ENCODE results near the gene PHTF2.

DNA sequence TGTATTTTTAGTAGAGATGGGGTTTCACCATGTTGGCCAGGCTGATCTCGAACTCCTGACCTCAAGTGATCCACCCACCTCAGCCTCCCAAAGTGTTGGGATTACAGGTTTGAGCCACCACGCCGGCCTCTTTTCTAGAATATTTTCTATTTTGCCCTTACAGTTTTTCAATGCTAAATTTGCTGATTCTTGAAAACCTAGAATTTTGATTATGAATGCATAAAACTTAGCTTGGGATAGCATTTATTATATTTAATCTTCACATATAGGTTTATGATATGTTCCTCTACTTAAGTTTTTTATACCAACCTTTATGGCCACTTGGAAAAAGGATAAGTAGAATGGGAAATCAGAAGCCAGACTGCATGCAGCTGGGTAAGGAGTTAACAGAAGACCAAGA lies 2.5 kb upstream of the PHTF2 start:
- TF ChIP-seq, protein P1, sequence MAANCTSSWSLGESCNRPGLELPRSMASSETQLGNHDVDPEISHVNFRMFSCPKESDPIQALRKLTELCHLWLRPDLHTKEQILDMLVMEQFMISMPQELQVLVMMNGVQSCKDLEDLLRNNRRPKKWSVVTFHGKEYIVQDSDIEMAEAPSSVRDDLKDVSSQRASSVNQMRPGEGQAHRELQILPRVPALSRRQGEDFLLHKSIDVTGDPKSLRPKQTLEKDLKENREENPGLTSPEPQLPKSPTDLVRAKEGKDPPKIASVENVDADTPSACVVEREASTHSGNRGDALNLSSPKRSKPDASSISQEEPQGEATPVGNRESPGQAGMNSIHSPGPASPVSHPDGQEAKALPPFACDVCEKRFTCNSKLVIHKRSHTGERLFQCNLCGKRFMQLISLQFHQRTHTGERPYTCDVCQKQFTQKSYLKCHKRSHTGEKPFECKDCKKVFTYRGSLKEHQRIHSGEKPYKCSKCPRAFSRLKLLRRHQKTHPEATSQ (tag by site-specific recombination; IDR thresholded peaks at IDR 0.05): no peak
- TF ChIP-seq, protein P2, sequence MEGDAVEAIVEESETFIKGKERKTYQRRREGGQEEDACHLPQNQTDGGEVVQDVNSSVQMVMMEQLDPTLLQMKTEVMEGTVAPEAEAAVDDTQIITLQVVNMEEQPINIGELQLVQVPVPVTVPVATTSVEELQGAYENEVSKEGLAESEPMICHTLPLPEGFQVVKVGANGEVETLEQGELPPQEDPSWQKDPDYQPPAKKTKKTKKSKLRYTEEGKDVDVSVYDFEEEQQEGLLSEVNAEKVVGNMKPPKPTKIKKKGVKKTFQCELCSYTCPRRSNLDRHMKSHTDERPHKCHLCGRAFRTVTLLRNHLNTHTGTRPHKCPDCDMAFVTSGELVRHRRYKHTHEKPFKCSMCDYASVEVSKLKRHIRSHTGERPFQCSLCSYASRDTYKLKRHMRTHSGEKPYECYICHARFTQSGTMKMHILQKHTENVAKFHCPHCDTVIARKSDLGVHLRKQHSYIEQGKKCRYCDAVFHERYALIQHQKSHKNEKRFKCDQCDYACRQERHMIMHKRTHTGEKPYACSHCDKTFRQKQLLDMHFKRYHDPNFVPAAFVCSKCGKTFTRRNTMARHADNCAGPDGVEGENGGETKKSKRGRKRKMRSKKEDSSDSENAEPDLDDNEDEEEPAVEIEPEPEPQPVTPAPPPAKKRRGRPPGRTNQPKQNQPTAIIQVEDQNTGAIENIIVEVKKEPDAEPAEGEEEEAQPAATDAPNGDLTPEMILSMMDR (tag by site-specific recombination; IDR thresholded peaks at IDR 0.05): no peak
- TF ChIP-seq, protein P3, sequence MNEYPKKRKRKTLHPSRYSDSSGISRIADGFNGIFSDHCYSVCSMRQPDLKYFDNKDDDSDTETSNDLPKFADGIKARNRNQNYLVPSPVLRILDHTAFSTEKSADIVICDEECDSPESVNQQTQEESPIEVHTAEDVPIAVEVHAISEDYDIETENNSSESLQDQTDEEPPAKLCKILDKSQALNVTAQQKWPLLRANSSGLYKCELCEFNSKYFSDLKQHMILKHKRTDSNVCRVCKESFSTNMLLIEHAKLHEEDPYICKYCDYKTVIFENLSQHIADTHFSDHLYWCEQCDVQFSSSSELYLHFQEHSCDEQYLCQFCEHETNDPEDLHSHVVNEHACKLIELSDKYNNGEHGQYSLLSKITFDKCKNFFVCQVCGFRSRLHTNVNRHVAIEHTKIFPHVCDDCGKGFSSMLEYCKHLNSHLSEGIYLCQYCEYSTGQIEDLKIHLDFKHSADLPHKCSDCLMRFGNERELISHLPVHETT (tag by site-specific recombination; IDR thresholded peaks at IDR 0.05): no peak
- TF ChIP-seq GLI4 (tag by site-specific recombination; IDR thresholded peaks at IDR 0.05) (no peak), YY1 (tag by site-specific recombination; IDR thresholded peaks at IDR 0.05) (no peak), HOXC10 (CRISPR knock-in tag; IDR thresholded peaks at IDR 0.05) (no peak)
